ENCODE data around the gene CYTH3. TPM values are rescaled to one million over a fixed set of nuclear protein-coding genes. Genes with fewer than 3 reads are reported as not detected.

Gene CYTH3
- polyA plus RNA-seq, 2 of the 4 experiments (the other 2 are of a cell fraction): 18.6 to 24.2 TPM

- WGBS (ENCODE audit: missing lambda C conversion rate): 94% methylated on average over 6 of the region's 6 CpGs
- Histone ChIP-seq H3K4me3 (no peak overlapping the region), H3K27ac (no peak overlapping the region), H3K9me3 (no peaks in the 10 kb centered on the region), H3K4me1 (peaks cover 6% of the 10 kb centered on the region; the same call in 1 of the 3 replicates), H3K4me2 (no peak overlapping the region)
- TF ChIP-seq CTCF (IDR thresholded peaks at IDR 0.05) (no peak), HES2 (IDR thresholded peaks at IDR 0.05) (no peak), MAZ (IDR thresholded peaks at IDR 0.05; ENCODE audit: borderline replicate concordance, low read depth, low read length) (no peak), JUN (IDR thresholded peaks at IDR 0.05) (no peak), TP53 (CRISPR knock-in tag; IDR thresholded peaks at IDR 0.05) (no peak), NR3C1 (IDR thresholded peaks at IDR 0.05) (no peak), RNF2 (IDR thresholded peaks at IDR 0.05; ENCODE audit: borderline replicate concordance, low read depth) (no peak)
- DNase-seq (ENCODE audit: low read depth in 1 of 2, low spot score in 1 of 2) (no peak), FAIRE-seq (no peak), ATAC-seq (no peak)
- CTCF ChIA-PET: interaction anchor here (1.1 to 1.5 kb wide), 4 partner anchors 10 to 49 kb away, joined by 3 to 6 read pairs (median 4); no protein-coding TSS in a partner anchor
- POLR2A ChIA-PET: no interaction called here
These were observed 63.1 kb downstream of the CYTH3 start for GRCh38 chr7:6209340-6209739.

- Histone ChIP-seq H3K4me2 (no peak overlapping the region), H3K4me1 (peaks cover 6% of the 10 kb centered on the region; the same call in 1 of the 3 replicates), H3K9me3 (no peaks in the 10 kb centered on the region), H3K4me3 (no peak overlapping the region), H3K27ac (no peak overlapping the region)
- WGBS (ENCODE audit: missing lambda C conversion rate): 93% methylated on average over 5 of the region's 5 CpGs
- CTCF ChIA-PET: interaction anchor here (0.6 to 1.5 kb wide), 5 partner anchors 11 to 53 kb away, joined by 3 to 6 read pairs (median 3); no protein-coding TSS in a partner anchor
- no peak for DNase-seq (ENCODE audit: low read depth in 1 of 2, low spot score in 1 of 2)
- POLR2A ChIA-PET: no interaction called here
- TF ChIP-seq HOXB5 (CRISPR knock-in tag; IDR thresholded peaks at IDR 0.05) (no peak), NR3C1 (IDR thresholded peaks at IDR 0.05) (no peak), HES2 (IDR thresholded peaks at IDR 0.05) (no peak), RCOR1 (IDR thresholded peaks at IDR 0.05; ENCODE audit: low read depth, low read length) (no peak), SMC3 (IDR thresholded peaks at IDR 0.05) (no peak), HDAC2 (IDR thresholded peaks at IDR 0.05) (no peak), ESRRA (IDR thresholded peaks at IDR 0.05; ENCODE audit: borderline replicate concordance, low read length) (no peak), CHD4 (IDR thresholded peaks at IDR 0.05; ENCODE audit: borderline replicate concordance) (no peak), CEBPB (IDR thresholded peaks at IDR 0.05) (no peak), REST (IDR thresholded peaks at IDR 0.05) (no peak), HOXA7 (CRISPR knock-in tag; IDR thresholded peaks at IDR 0.05) (no peak), USF2 (IDR thresholded peaks at IDR 0.05) (no peak)
- no peak for ATAC-seq
- no peak for FAIRE-seq
These were observed 63.7 kb downstream of the CYTH3 start for GRCh38 chr7:6208573-6209328.

Measured in A549 (cell line).